ENCODE results near the gene MEA1.
"Not testable (repeated sequence)": the region's sequence is repeated elsewhere in the genome, so short reads cannot be mapped to it uniquely, and the experiment has no call there.

Gene MEA1

DNA sequence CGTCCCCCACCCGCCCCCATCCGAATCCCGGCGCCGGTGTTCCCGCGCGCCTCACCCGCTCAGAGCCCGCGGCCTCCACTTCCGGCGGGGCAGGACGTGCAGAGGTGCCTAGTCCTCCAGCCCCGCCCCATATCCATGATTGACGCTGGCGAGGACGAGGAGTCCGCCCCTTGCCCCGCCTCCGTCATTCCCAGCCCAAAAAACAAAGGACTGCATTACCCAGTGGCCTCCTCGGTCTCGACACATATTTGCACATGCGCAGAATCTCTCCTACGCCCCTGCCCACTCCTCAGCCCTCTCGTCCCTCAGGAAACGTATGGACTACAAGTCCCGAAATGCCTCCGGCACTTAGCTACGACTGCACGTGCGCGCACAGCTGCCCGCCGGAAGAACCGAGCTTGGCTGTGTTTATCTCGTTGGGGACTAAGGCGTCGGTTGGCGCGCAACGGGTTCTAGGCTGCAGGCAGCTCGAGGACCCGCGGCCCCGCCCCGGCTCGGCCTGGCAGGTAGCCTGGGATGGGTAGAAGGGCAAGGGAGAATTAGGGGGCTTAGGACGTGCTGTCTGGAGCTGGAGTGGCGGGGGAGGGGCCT, at the start of gene MEA1, which contains the start of gene KLHDC3:
Gene MEA1, minus strand, starts transcription at position 104 of the 591 bp plus-strand sequence. CDS start 133 bp downstream, outside the sequence.
Gene KLHDC3, plus strand, starts transcription at position 407 of the 591 bp plus-strand sequence. CDS start 2,944 bp downstream, outside the sequence.
- peak; percentile 100 for DNase-seq

DNA sequence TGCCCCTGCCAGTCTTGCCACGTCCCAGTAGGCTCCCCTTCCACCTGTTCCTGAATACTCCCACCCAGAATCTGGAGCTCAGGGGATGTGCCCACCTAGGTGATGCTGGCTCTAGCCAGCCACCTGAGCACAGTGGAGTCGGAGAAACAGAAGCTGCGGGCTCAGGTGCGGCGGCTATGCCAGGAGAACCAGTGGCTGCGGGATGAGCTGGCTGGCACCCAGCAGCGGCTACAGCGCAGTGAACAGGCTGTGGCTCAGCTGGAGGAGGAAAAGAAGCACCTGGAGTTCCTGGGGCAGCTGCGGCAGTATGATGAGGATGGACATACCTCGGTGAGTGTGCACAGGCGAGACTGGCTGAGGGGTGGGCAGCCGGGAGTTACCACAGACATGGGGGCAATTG, 49.1 kb upstream of the MEA1 start:
- DNase-seq, result no peak

DNA sequence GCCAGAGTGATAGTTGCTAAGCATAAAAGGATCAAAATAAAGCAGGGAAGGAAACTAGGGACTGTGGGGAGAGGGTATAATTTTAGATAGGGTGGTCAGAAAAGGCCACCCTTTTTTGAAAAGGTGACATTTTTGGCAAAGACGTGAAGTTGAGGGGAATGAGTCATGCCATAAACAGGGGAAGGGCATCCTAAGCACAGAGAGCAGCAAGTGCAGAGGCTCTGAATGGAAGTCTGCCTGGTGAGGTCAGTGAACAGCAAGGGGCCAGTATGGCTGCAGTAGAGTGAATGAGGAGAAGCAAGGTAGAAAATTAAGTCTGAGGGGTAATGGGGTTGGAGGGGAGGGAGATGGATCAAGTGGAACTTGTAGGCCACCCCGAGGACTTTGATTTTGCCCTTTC, 48.1 kb upstream of the MEA1 start:
- DNase-seq, result no peak

DNA sequence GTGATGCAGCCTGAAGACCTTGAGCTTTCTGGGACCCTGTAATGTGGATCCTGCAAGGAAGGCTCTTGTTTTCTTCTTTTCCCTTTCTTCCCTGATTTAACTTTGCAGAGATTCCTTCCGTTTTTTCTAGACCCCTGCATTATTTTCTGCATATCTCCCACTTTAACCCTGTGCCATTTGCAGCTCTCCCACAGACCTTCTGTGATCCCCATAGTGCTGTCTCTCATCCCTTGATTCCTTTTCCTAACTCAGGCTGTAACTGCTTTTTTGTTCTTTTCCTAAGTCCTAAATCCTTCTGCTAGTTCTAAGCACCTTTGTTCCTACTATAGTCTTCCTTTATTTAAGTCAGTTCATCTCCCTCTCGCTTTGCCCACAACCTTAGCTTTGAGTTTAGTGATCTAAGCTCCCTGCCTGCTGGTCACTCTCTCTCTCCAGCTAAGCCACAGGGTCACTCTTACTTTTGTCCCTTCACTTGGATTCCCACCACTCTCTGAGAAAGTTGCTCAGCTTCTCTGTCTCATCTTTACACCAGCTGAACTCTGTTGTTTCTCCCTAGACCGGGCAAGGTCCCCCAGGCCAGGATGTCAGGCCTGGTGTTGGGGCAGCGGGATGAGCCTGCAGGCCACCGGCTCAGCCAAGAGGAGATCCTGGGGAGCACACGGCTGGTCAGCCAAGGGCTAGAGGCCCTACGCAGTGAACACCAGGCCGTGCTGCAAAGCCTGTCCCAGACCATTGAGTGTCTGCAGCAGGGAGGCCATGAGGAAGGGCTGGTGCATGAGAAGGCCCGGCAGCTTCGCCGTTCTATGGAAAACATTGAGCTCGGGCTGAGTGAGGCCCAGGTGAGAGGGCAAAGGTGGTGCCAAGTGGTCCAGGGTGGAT, 47.2 kb upstream of the MEA1 start:
- no peak for DNase-seq

DNA sequence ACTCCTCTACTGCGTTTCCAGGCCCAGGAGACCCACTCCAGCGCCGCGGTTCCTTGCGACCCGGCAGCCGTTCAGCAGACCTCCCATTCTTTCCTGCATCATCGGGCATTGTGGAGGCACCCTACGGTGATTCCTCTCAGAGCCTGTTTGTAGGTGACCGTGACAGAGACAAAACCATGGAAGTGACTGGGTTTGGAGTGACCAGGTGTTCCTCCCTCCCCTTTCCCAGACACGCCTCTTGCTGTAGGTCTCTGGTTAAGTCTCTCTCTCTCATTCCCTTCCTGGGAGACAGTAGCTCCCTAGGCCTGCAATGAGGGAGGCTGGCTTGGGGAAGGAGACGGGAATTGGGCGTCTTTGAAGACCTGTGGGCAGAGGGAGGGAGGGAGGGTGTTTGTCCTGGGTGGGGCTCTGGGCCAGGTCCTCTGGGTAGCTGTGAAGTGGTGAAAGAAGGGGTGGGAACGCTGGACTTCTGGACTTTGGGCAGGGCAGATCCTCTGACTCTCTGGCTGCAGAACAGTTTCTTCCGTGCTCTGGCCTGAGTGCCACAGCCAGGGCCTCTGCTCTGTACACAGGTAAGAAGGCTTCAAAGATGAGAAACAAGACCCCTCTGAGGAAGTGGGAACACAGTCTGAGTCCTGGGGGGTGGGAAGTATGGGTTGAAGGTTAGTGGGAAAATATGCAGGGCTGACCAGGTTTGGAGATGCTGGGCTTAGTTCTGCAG, 46.4 kb upstream of the MEA1 start:
- no peak for DNase-seq

DNA sequence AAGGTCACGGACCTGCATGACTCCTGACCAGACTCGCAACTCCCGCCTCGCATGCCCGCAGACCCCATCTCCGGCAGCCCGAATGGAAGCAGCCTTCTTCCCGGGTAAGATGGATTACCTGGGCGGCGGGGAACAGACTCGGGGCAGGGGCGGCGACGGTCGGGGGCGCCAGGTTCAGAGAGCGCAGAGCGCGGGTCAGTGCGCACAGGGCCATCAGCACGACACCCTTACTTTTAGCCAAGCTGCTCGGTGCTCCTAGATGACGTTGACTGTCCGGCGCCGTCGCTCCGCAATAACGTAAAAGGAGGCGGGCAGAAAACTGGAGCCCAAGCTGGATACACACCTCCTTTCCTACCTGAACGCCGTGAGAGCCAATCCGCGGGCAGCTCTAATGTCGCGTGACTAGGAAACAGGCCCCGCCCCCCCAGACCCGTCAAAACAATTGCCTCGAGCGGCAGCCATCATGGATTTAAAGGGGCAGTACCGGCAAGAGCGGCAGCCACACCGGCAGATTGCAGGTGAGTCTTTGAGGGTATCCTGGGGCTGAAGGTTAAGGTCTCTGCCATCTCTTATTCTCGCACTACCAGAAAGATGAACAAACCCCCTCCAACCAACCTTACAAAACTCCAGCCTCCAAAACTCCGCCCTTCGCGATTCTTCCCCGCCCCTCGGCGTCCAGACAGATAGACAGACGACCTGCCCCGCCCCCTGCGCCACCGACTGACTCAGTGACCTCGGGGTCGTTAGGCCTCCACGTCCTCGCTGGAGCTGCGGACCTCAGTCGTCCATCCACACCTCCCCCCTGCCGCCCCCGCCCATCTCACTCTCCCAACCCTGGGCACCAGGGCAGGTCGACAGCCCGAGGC, 45.7 kb upstream of the MEA1 start, which contains the start of the genes KLC4 and MRPL2:
Gene KLC4, plus strand, starts transcription at position 464 of the 866 bp plus-strand sequence. CDS start 1,705 bp downstream, outside the sequence.
Gene MRPL2, minus strand, starts transcription at position 267 of the 866 bp plus-strand sequence. Its CDS starts 53 bp downstream, at position 214.
- DNase-seq, result peak; percentile 99

DNA sequence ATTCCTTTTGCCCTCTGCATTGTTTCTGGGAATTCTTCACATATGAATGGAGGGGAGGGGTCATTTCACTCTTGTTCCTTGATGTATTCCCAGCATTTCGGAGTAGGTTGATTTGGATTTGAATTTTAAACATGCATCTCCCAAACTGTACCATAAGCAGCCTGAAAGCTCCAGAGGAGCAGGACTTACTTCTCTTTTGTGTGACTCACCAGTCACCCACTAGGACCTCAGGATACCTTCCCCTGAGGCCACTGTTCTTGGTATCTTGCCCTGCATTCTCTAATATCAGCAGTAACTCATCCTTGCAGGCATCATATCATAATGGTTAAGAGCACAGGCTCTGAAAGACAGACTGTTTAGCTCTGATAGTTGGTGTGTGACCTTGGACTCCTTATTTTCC, 44.8 kb upstream of the MEA1 start:
- DNase-seq, result no peak

DNA sequence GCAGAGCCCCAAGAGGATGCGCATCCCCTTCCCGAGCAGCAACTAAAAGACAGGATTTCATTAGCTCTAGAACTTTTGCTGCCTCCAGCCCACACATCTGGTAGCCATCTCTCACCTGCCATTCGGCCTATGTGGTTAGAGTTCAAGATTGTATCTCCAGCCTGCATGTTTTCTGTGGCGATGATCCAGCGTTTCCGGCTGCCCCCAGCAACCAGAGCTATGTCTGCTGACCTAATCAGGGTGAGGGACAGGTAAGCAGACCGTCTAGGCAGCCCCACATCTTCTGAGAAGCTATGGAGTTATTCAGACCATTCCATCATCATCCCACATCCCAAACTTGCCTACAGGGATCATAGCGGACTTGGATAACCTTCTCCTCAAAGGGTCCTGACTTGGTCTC, 42.2 kb upstream of the MEA1 start:
- DNase-seq, result no peak

DNA sequence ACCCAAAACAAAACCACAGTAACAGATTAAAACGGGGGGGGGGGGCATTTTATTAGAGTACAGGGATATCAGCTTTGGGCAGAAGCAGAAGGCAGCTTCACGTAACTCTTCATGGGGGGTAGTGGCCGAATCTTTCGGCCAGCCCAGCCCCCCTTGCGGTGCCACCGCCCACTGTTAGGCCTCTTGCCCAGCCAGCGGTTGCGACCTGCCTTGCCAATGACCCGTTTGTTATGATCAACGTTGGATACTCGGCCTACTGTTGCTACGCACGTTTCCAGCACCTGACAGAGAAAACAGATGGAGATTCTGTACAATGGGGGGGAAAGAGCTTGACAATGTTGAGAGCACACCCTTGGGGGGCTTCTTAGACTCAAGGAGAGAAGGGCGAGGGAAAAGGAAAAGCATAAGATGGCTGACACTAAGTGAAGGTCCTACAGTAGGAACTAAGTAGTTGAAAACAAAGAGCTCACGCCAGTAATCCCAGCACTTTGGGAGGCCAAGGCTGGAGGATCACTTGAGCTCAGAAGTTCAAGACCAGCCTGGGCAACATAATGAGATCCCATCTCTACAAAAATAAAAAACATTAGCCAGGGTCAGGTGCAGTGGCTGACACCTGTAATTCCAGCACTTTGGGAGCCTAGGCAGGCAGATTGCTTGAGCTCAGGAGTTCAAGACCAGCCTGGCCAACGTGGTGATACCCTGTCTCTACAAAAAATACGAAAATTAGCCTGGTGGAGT, 40.6 kb upstream of the MEA1 start:
- no peak for DNase-seq

DNA sequence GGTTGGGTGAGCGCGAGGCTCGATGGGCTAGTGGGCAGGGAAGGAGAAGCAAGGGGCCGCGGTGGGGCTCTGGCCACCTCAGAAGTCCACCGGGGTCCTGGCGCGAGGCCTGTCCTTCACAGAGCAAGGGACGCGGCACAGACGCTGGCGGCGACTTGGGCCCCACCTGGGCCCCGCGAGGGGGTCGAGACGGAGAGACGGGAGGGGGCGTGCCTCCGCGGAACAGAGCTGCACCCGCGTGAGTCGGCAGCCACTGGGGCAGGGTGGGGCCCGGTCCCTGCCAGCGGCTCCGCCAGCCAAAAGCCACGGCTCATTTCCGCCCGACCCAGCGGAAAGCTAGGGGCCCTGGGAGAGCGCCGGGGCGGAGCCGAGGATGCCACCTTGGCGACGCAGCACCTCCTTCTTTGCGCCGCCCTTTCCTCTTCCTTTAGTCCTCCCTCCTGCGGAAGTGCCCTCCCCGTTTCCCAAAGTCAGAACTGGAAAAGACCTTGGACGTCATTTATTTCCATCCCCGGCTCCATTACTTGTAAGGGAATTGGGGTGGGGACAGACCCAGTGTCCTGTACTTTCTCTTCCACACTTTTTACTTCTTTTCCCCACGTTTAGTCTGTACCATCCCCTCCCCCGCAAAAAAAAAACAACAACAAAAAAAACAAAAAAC, 39.9 kb upstream of the MEA1 start, which contains the start of gene CUL7:
Gene CUL7, minus strand, starts transcription at position 307 of the 661 bp plus-strand sequence. CDS start 1,063 bp downstream, outside the sequence.
- DNase-seq, result peak; percentile 95

DNA sequence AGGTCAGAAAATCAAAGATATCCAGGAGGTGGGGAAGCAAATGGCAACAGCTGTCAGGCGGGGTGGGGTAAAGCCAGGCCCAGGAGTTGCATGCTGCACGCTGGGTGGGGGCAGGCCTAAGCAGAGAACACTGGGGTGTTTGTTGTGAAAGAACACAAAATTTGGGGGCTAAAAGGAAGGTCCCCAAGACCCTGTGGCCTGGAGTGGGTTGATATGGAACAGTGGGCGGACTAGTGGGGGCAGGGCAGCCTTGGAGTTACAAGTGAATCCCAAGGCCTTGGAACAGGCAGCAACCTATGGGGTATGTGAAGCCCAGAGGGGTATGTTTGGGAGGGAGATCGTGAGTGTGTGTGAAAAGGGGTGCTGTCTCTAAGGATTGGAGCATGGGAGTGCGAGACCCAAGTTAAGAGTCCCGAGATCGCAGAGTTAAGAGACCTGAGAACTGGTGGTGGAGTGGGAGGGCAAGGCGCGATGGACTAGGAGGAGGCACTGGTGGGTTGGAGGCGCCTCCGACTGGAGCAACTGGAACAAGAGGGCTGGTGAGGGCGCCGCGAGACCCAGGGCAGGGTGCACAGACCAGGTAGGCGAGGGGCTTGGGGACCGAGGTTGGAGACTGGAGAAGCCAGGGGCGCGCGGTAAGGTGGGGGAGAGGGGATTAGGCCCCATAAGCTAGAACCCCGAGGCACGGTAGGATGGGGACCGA, 39.2 kb upstream of the MEA1 start:
- no peak for DNase-seq

DNA sequence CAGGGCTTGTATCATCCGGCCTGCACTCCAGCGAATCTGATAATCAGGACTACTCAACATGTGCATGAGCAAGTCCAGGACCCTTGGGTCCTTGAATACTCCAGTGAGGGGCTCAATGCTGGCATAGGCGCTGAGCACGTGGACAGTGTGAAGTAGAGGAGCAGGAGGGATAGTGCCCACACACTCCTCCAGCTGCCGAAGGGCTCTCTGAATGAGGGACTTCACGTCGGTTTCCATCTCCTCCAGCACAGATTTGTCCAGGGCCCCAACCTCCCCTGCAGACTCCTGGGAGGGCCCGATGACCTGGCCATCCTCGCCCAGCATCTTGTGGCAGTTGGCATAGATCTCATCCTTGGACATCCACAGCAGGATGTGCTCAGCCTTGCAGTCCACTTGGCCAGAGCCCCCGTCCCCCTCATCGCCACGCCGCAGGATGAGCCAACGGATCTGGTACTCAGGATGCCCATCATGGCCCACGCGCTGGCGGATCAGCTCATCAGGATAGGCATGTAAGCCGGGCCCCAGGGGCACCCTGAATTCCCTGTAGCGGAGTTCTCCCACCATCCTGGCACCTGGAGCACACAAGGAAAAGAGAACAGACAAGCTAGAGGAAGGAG, 38.6 kb upstream of the MEA1 start:
- DNase-seq, result no peak

DNA sequence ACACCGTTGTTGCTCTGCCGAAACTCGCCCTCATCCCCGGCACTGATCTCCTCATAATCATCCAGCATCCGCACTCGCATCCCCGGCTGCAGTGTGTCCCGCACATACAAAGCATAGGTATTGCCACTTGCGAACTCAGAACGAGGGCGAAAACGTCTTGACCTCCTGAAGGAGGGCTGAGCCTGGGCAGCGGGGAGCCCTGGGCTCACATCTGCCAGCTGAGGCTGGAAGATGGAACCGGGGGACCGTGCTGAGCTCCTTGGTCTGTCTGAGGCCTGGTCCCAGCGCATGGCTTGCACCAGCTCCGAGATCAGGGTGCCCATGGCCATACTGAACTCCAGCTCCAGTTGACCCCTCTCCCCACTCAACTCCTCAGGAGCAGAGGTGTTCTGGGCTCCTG, 37.2 kb upstream of the MEA1 start:
- no peak for DNase-seq

DNA sequence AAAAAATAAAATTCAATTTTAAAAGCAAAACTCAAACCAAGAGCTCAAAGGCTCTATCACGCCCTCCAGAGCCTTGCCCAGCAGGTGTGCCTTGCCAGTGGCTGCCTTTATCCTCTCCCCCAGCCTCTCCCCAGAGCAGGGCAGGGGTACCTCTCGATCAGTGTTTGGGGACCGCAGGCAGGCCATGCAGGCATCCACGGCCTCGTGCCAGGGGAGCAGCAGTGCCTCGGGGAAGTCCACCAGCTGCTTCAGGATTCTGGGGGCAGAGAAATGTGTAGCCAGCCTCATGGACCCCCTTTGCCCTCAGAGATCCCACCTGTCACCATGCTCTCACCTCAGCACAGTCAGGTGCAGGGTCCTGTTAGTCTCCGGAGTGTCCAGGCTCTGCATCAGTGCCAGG, 34.3 kb upstream of the MEA1 start:
- no peak for DNase-seq

DNA sequence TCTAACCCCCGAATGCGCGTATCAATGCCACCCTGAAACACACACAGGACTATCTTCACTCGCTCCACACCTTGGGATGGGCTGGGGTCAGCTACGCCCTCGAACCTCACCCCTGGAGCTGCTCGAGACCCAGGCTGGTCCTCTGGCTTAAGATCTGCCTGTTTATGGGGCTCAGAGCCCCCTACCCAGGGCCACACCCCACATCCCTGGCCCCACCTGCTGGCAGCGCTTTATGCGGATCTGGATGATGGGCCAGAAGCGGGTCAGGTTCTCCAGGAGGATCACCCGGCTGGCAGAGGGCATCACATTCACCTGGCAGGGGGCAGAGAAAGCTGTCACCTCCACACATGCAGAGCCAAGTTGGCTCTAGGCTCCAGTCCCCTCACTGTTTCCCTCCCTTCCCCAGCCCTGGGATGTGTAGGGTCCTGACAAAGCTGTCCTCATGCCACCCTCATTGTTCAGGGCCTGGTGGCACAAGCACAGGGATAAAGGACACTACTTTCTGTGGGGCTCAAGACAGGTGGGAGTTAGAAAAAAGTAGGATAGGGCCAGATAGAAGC, 31.7 kb upstream of the MEA1 start:
- no peak for DNase-seq

DNA sequence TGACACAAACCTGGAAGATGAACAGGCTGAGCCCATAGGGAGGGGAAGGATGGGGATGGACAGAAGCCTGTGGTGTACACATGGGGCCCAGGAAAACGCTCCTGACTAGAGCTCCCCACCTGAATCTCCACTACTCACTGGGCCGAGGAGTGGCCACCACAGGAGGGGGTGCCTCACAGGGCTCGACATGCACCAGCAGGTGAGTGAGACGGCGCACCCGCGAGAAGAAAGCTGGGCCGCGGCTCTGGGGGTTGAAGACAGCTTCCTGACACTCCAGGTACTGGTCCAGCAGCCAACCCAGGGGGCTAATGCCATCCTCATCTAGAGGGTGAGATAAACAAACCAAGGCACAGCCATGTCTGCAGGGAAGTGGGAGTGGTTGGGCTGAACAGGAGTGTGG, 29.6 kb upstream of the MEA1 start:
- DNase-seq, result no peak

DNA sequence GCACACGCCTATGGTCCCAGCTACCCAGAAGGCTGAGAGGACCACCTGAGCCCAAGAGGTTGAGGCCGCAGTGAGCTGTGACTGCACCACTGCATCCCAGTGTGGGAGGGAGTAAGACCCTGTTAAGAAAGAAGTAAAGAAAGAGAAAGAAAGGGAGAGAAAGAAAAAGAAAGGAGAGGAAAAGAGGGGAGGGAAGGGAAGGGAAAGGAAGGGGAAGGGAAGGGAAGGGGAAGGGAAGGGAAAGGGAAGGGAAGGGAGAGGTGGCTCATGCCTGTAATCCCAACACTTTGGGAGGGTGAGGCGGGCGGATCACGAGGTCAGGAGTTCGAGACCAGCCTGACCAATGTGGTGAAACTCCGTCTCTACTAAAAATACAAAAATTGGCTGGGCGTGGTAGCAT, 27.7 kb upstream of the MEA1 start:
- DNase-seq, result not testable (repeated sequence)

DNA sequence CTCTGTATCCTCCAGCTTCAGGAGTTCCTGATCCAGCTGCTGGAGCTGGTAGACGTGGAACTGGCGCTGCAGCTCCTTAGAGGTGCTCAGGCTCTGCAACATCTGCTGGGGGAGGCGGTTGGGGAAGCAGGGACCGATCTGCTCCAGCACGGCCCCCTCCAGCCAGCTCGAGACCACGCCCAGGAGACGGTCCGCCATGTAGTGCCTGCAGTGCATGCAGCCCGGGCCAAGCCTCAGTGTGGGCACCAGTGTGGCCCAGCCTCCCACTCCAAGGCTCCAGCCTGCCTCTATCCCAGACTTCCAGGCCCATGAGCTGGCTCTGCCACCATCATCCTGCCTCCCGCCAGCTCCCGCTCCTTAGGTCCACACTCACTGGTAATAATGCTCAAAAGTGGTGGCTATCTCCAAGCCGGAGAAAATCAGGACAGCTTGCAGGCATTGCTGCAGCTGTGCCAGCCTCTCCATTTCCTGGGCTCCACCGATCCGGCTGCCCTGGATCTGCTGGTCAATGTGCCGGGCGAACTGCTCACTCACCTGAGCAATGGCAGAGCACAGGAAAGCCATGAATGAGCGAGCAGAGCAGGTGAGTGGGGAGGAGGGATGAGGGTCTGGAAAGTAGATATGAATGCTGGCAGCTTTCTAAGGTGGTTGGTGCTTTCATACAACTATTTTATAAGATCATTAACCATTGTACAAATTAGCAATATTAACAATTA, 27.0 kb upstream of the MEA1 start:
- no peak for DNase-seq

DNA sequence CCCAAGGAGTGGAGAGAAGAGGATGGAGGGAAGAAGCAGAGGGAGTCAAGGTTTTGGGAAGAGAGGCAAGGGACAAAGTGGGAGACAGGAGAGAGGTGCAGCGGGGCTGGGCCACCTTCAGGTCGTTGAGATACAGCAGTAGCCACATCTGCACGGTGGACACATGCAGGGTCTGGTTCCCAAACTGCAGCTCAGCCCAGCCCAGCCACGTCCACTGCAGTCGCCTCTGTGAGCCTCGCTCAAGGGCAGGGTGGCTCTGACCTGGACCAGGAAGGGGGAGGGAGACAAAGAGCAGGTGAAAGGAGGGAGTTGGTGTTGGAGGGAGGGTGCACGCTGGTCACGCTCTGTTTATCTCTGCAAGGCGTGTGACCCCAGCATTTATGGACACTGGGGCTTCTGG, 25.0 kb upstream of the MEA1 start:
- DNase-seq, result no peak

Data from activated CD4-positive, alpha-beta T cell treated with anti-CD3 and anti-CD28 coated beads, Interleukin-2, amount 50 U/mL, for 16 hours (primary cell).